ENCODE data around the gene NCSTN. TPM values are rescaled to one million over a fixed set of nuclear protein-coding genes. Genes with fewer than 3 reads are reported as not detected.

The NCSTN gene
- total and polyA plus RNA-seq, 2 of the 13 experiments (the other 11 are each of a cell fraction or from before 2014, with no cell fraction given): 44.2 to 247 TPM

DNA sequence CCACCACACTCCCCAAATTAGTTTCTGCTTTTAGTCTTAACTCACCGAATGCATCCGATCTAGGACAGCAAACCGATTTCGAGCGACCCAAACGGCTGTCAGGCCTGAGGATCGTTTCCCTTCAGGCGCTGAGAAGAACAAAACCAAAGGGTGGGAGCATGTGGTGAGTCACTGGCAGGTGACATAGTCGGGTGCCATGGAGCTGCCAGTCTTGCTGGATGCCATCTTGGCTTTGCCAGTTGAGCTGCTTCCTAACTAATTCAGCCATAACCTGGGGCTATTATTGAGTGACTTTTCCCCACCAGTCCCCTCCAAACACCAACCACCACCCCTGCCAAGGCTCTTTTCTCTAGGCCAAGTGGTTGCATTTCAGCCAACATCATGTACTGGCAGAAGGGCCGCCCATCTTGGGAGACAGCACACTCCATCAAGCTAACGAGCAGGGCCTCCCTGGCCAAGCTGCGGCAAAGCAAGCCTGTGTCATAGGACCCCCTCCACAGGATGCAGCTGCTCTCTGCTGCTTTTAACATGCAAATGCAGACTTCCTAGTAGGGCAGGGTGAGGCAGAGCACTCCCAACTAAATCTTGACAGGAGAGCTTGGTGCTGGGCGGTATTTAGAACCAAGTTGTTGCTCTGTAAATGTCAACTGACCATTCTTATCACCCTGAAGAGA, 35.9 kb upstream of the NCSTN start:
- ATAC-seq: no peak
- Histone ChIP-seq H3K27ac (ENCODE audit: extremely low read length, insufficient read depth, low read length) (no peak overlapping the region), H3K4me3 (replicated peaks in 1 of 3; ENCODE audit: insufficient read depth in 1 of 3, low read depth in 2 of 3, low read length in 3 of 3) (no peak overlapping the region), H3K36me3 (replicated peaks in 1 of 2; ENCODE audit: control insufficient read depth in 1 of 2, insufficient read depth in 2 of 2, low read length in 2 of 2) (peaks cover 29 to 87% of the 10 kb centered on the region in 2 experiments), H3K9me3 (ENCODE audit: low read length) (no peaks in the 10 kb centered on the region), H3K79me2 (ENCODE audit: insufficient read depth, low read length) (no peaks in the 10 kb centered on the region), H3K27me3 (ENCODE audit: control insufficient read depth in 1 of 2, insufficient read depth in 2 of 2, low read length in 2 of 2) (no peaks in the 10 kb centered on the region), H3K4me2 (ENCODE audit: low read depth, low read length) (no peak overlapping the region), H3K9ac (ENCODE audit: insufficient read depth, low read depth, low read length) (no peak overlapping the region), H4K20me1 (ENCODE audit: insufficient read depth, low read length) (no peaks in the 10 kb centered on the region), H2AFZ (ENCODE audit: low read length) (no peak overlapping the region), H3K4me1 (ENCODE audit: insufficient read depth, low read length) (no peaks in the 10 kb centered on the region)
- in situ Hi-C loops (cut with HindIII; ENCODE audit: extremely low pct_ligation_motif_present, low pct_unique_long_range_greater_than_20kb): no loop called here
- 99% methylated on average over 13 of the region's 13 CpGs for WGBS (ENCODE audit: low lambda C conversion rate)
- ChIA-PET CTCF (ENCODE audit: low intra/inter-chr PET ratio, low total read pairs) (no interaction called here), POLR2A (no interaction called here)
- DNase-seq (ENCODE audit: low spot score): no peak
- intact Hi-C loops (cut with micrococcal nuclease; ENCODE audit: unreplicated experiment): no loop called here
- FAIRE-seq: no peak
- BruUV-seq (replicated peaks): no TSS peak
- TF ChIP-seq, protein P1, sequence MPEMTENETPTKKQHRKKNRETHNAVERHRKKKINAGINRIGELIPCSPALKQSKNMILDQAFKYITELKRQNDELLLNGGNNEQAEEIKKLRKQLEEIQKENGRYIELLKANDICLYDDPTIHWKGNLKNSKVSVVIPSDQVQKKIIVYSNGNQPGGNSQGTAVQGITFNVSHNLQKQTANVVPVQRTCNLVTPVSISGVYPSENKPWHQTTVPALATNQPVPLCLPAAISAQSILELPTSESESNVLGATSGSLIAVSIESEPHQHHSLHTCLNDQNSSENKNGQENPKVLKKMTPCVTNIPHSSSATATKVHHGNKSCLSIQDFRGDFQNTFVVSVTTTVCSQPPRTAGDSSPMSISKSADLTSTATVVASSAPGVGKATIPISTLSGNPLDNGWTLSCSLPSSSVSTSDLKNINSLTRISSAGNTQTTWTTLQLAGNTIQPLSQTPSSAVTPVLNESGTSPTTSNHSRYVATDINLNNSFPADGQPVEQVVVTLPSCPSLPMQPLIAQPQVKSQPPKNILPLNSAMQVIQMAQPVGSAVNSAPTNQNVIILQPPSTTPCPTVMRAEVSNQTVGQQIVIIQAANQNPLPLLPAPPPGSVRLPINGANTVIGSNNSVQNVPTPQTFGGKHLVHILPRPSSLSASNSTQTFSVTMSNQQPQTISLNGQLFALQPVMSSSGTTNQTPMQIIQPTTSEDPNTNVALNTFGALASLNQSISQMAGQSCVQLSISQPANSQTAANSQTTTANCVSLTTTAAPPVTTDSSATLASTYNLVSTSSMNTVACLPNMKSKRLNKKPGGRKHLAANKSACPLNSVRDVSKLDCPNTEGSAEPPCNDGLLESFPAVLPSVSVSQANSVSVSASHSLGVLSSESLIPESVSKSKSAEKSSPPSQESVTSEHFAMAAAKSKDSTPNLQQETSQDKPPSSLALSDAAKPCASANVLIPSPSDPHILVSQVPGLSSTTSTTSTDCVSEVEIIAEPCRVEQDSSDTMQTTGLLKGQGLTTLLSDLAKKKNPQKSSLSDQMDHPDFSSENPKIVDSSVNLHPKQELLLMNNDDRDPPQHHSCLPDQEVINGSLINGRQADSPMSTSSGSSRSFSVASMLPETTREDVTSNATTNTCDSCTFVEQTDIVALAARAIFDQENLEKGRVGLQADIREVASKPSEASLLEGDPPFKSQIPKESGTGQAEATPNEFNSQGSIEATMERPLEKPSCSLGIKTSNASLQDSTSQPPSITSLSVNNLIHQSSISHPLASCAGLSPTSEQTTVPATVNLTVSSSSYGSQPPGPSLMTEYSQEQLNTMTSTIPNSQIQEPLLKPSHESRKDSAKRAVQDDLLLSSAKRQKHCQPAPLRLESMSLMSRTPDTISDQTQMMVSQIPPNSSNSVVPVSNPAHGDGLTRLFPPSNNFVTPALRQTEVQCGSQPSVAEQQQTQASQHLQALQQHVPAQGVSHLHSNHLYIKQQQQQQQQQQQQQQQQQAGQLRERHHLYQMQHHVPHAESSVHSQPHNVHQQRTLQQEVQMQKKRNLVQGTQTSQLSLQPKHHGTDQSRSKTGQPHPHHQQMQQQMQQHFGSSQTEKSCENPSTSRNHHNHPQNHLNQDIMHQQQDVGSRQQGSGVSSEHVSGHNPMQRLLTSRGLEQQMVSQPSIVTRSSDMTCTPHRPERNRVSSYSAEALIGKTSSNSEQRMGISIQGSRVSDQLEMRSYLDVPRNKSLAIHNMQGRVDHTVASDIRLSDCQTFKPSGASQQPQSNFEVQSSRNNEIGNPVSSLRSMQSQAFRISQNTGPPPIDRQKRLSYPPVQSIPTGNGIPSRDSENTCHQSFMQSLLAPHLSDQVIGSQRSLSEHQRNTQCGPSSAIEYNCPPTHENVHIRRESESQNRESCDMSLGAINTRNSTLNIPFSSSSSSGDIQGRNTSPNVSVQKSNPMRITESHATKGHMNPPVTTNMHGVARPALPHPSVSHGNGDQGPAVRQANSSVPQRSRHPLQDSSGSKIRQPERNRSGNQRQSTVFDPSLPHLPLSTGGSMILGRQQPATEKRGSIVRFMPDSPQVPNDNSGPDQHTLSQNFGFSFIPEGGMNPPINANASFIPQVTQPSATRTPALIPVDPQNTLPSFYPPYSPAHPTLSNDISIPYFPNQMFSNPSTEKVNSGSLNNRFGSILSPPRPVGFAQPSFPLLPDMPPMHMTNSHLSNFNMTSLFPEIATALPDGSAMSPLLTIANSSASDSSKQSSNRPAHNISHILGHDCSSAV (CRISPR knock-in tag; IDR thresholded peaks at IDR 0.05; ENCODE audit: borderline replicate concordance): no peak
- TF ChIP-seq GLI4 (CRISPR knock-in tag; IDR thresholded peaks at IDR 0.05; ENCODE audit: borderline replicate concordance): no peak
- TF ChIP-seq SUZ12 (IDR thresholded peaks at IDR 0.05; ENCODE audit: low read depth, low read length): no peak
- no peak for TF ChIP-seq TOE1 (CRISPR knock-in tag; IDR thresholded peaks at IDR 0.05)
- TF ChIP-seq, protein P2, sequence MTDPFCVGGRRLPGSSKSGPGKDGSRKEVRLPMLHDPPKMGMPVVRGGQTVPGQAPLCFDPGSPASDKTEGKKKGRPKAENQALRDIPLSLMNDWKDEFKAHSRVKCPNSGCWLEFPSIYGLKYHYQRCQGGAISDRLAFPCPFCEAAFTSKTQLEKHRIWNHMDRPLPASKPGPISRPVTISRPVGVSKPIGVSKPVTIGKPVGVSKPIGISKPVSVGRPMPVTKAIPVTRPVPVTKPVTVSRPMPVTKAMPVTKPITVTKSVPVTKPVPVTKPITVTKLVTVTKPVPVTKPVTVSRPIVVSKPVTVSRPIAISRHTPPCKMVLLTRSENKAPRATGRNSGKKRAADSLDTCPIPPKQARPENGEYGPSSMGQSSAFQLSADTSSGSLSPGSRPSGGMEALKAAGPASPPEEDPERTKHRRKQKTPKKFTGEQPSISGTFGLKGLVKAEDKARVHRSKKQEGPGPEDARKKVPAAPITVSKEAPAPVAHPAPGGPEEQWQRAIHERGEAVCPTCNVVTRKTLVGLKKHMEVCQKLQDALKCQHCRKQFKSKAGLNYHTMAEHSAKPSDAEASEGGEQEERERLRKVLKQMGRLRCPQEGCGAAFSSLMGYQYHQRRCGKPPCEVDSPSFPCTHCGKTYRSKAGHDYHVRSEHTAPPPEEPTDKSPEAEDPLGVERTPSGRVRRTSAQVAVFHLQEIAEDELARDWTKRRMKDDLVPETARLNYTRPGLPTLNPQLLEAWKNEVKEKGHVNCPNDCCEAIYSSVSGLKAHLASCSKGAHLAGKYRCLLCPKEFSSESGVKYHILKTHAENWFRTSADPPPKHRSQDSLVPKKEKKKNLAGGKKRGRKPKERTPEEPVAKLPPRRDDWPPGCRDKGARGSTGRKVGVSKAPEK (CRISPR knock-in tag; IDR thresholded peaks at IDR 0.05; ENCODE audit: borderline replicate concordance): no peak
- TF ChIP-seq, protein P3, sequence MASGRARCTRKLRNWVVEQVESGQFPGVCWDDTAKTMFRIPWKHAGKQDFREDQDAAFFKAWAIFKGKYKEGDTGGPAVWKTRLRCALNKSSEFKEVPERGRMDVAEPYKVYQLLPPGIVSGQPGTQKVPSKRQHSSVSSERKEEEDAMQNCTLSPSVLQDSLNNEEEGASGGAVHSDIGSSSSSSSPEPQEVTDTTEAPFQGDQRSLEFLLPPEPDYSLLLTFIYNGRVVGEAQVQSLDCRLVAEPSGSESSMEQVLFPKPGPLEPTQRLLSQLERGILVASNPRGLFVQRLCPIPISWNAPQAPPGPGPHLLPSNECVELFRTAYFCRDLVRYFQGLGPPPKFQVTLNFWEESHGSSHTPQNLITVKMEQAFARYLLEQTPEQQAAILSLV (CRISPR knock-in tag; IDR thresholded peaks at IDR 0.05; ENCODE audit: borderline replicate concordance): no peak
- TF ChIP-seq NAIF1 (CRISPR knock-in tag; IDR thresholded peaks at IDR 0.05; ENCODE audit: borderline replicate concordance): no peak
- no peak for TF ChIP-seq KMT2B (CRISPR knock-in tag; IDR thresholded peaks at IDR 0.05)
- TF ChIP-seq ZNF232 (CRISPR knock-in tag; IDR thresholded peaks at IDR 0.05; ENCODE audit: borderline replicate concordance): no peak

Measured in HepG2 (cell line).